HG02973 (cell line): ENCODE data around the gene IL13RA1.
"Not testable (repeated sequence)": the region's sequence is repeated elsewhere in the genome, so short reads cannot be mapped to it uniquely, and the experiment has no call there.

Source experiments
- ATAC-seq: cut with Tn5 transposase; IDR thresholded peaks from one replicate; pipeline ENCODE4 v1.9.1; 2021; ENCODE audit warnings: moderate library complexity; ENCODE audit not compliant: unreplicated experiment

The IL13RA1 gene

GRCh38 chrX:118726887-118727685 lies at the start of gene IL13RA1:
Gene IL13RA1 (plus strand): TSS chrX:118727606. CDS start chrX:118727639, 33 bp downstream.
- ATAC-seq = peak; percentile 48

- ATAC-seq = no peak
These were observed 48.1 kb upstream of the IL13RA1 start for GRCh38 chrX:118679290-118679689.

- ATAC-seq = no peak
These were observed 45.0 kb upstream of the IL13RA1 start for GRCh38 chrX:118682258-118683014.

- no peak for ATAC-seq
These were observed 42.0 kb upstream of the IL13RA1 start for GRCh38 chrX:118685393-118685792.

GRCh38 chrX:118688935-118689334 lies 38.5 kb upstream of the IL13RA1 start:
- no peak for ATAC-seq

- no peak for ATAC-seq
These were observed 33.6 kb upstream of the IL13RA1 start for GRCh38 chrX:118693843-118694242.

- no peak for ATAC-seq
These were observed 32.8 kb upstream of the IL13RA1 start for GRCh38 chrX:118694638-118695037.

GRCh38 chrX:118698516-118699170 lies 28.8 kb upstream of the IL13RA1 start:
- ATAC-seq = no peak

- no peak for ATAC-seq
These were observed 24.7 kb upstream of the IL13RA1 start for GRCh38 chrX:118702741-118703140.

GRCh38 chrX:118706681-118707080 lies 20.7 kb upstream of the IL13RA1 start:
- no peak for ATAC-seq

GRCh38 chrX:118714521-118714920 lies 12.9 kb upstream of the IL13RA1 start:
- ATAC-seq = no peak

GRCh38 chrX:118715917-118716316 lies 11.5 kb upstream of the IL13RA1 start:
- ATAC-seq = not testable (repeated sequence)

GRCh38 chrX:118716833-118717232 lies 10.6 kb upstream of the IL13RA1 start:
- ATAC-seq = not testable (repeated sequence)

GRCh38 chrX:118717678-118718391 lies 9.6 kb upstream of the IL13RA1 start:
- no peak for ATAC-seq

GRCh38 chrX:118718737-118719136 lies 8.7 kb upstream of the IL13RA1 start:
- no peak for ATAC-seq

- no peak for ATAC-seq
These were observed 7.2 kb upstream of the IL13RA1 start for GRCh38 chrX:118720058-118720707.

- ATAC-seq = no peak
These were observed 4.0 kb upstream of the IL13RA1 start for GRCh38 chrX:118723376-118723775.

- ATAC-seq = no peak
These were observed 3.0 kb upstream of the IL13RA1 start for GRCh38 chrX:118724365-118724764.

GRCh38 chrX:118724775-118725174 lies 2.6 kb upstream of the IL13RA1 start:
- ATAC-seq = no peak

GRCh38 chrX:118726396-118726795 lies 1.0 kb upstream of the IL13RA1 start:
- no peak for ATAC-seq
